ENCODE data around the gene DHX30. TPM values are rescaled to one million over a fixed set of nuclear protein-coding genes. Genes with fewer than 3 reads are reported as not detected.

Gene DHX30
- total and polyA plus RNA-seq, 2 of the 4 experiments (the other 2 are of a cell fraction) = 55.6 to 57.2 TPM

GRCh38 chr3:47899495-47900108 is 96.7 kb downstream of the DHX30 start:
- Histone ChIP-seq H2BK15ac (ENCODE audit: low read depth, low read length) (no peak overlapping the region), H2BK20ac (ENCODE audit: low read depth, low read length) (no peak overlapping the region), H2BK5ac (ENCODE audit: low read depth, low read length, poor library complexity, severe bottlenecking) (no peak overlapping the region), H3K27me3 (ENCODE audit: control insufficient read depth, insufficient read depth, low read length) (no peaks in the 10 kb centered on the region), H2AFZ (replicated peaks; ENCODE audit: low read length, poor library complexity) (no peak overlapping the region), H3K9me3 (ENCODE audit: control insufficient read depth, insufficient read depth, low read length) (no peaks in the 10 kb centered on the region), H3K4me1 (ENCODE audit: control insufficient read depth, insufficient read depth, low read length) (no peaks in the 10 kb centered on the region; the same call in 1 of the 2 replicates), H4K5ac (ENCODE audit: low read depth, low read length) (no peak overlapping the region), H3K4me3 (ENCODE audit: insufficient read depth, low read depth, low read length) (no peak overlapping the region), H3K18ac (ENCODE audit: low read depth, low read length) (no peak overlapping the region), H3K27ac (ENCODE audit: insufficient read depth, low read length) (no peak overlapping the region), H3K56ac (ENCODE audit: extremely low read depth, insufficient read depth, low read length) (no peak overlapping the region), H4K91ac (ENCODE audit: insufficient read depth, low read depth, low read length) (no peak overlapping the region), H4K20me1 (ENCODE audit: insufficient read depth, low read length) (peaks cover 7% of the 10 kb centered on the region; the same call in 1 of the 2 replicates), H3K14ac (replicated peaks; ENCODE audit: low read depth, low read length) (no peak overlapping the region), H2BK120ac (ENCODE audit: low read depth, low read length) (no peak overlapping the region), H3K4me2 (ENCODE audit: low read depth, low read length) (no peak overlapping the region), H3K9ac (ENCODE audit: low read depth, low read length) (no peak overlapping the region), H4K8ac (ENCODE audit: low read depth in 2 of 2, low read length in 2 of 2) (no peak overlapping the region), H2AK5ac (ENCODE audit: low read depth, low read length) (no peak overlapping the region), H3K23ac (ENCODE audit: low read depth, low read length) (no peak overlapping the region), H3K9me1 (ENCODE audit: insufficient read depth, low read length) (peaks cover 2% of the 10 kb centered on the region; the same call in 1 of the 2 replicates), H2AK9ac (replicated peaks; ENCODE audit: low read depth, low read length, poor library complexity) (no peak overlapping the region), H3K4ac (ENCODE audit: low read depth, low read length) (no peak overlapping the region), H3K79me1 (ENCODE audit: low read depth in 1 of 2, low read length in 2 of 2) (peaks cover 36 to 54% of the 10 kb centered on the region in 2 experiments), H3K36me3 (ENCODE audit: control insufficient read depth, insufficient read depth, low read length) (peaks cover 31% of the 10 kb centered on the region)
- ChIA-PET CTCF (no interaction called here), POLR2A (ENCODE audit: unreplicated experiment) (interaction anchor here (0.6 kb wide), 1 partner anchor 189 kb away, joined by 4 read pairs; no protein-coding TSS in a partner anchor)
- dilution Hi-C loops (cut with HindIII; ENCODE audit: low sequenced_read_pairs, unreplicated experiment) (no loop called here), in situ Hi-C loops (cut with MboI; ENCODE audit: low sequenced_read_pairs) (no loop called here), intact Hi-C loops (cut with micrococcal nuclease) (no loop called here)
- no peak for TF ChIP-seq MAFK (IDR thresholded peaks at IDR 0.05; ENCODE audit: low read depth, low read length)
- TF ChIP-seq RFX5 (IDR thresholded peaks at IDR 0.05; ENCODE audit: low read depth, low read length) = no peak
- TF ChIP-seq, protein P1, sequence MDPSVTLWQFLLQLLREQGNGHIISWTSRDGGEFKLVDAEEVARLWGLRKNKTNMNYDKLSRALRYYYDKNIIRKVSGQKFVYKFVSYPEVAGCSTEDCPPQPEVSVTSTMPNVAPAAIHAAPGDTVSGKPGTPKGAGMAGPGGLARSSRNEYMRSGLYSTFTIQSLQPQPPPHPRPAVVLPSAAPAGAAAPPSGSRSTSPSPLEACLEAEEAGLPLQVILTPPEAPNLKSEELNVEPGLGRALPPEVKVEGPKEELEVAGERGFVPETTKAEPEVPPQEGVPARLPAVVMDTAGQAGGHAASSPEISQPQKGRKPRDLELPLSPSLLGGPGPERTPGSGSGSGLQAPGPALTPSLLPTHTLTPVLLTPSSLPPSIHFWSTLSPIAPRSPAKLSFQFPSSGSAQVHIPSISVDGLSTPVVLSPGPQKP (IDR thresholded peaks at IDR 0.05; ENCODE audit: borderline replicate concordance, low read depth, low read length) = no peak
- TF ChIP-seq CHD1 (IDR thresholded peaks at IDR 0.05; ENCODE audit: low read depth, low read length) = no peak
- DNase-seq (peak; percentile 6), ATAC-seq (ENCODE audit: low read depth) (no peak)
- no TSS peak for BruUV-seq (replicated peaks)
- no CpG with 5 or more reads among the region's 3 CpGs for WGBS, 2 experiments (ENCODE audit: extremely low coverage in 2 of 2, insufficient read length in 1 of 2)

Small RNA genes within 50 kb of the gene (microRNA-seq; reads per million reads assigned to microRNA genes)
- gene MIR1226 (ENCODE audit: insufficient read depth in 1 of 2, insufficient read length in 1 of 2, unreplicated experiment in 1 of 2) = 4.1 to 63.9 reads per million in 2 experiments
- gene RF02271 (ENCODE audit: insufficient read depth, insufficient read length) = not detected

Small RNA genes within 50 kb of the gene (small RNA-seq; reads per million reads assigned to genes)
- gene MIR1226 (0.14 to 51.6 (median 3.5) reads per million in 5 experiments), gene RF02271 (0 reads per million in 5 experiments)

Other genes with a start within 250 kb of the DHX30 start
- gene CSPG5, start 224.3 kb upstream of the DHX30 start, total RNA-seq (2012; rRNA removed) = under 0.01 TPM in 2 replicates
- 0.10 TPM in 2 replicates for gene CSPG5, start 224.3 kb upstream of the DHX30 start, polyA plus RNA-seq (2012; rRNA removed)
- gene SMARCC1, start 21.2 kb upstream of the DHX30 start, total RNA-seq (2012; rRNA removed) = 39.6 and 51.4 TPM in 2 replicates
- 18.6 and 20.0 TPM in 2 replicates for gene SMARCC1, start 21.2 kb upstream of the DHX30 start, polyA plus RNA-seq (2012; rRNA removed)
- 80.5 and 87.8 TPM in 2 replicates for gene MAP4, start 213.3 kb downstream of the DHX30 start, total RNA-seq (2012; rRNA removed)
- gene MAP4, start 213.3 kb downstream of the DHX30 start, polyA plus RNA-seq (2012; rRNA removed) = 216 and 229 TPM in 2 replicates

Data from IMR-90 (cell line).